Measurements from ENCODE around the gene ZNF70.

ZNF70 gene

DNA sequence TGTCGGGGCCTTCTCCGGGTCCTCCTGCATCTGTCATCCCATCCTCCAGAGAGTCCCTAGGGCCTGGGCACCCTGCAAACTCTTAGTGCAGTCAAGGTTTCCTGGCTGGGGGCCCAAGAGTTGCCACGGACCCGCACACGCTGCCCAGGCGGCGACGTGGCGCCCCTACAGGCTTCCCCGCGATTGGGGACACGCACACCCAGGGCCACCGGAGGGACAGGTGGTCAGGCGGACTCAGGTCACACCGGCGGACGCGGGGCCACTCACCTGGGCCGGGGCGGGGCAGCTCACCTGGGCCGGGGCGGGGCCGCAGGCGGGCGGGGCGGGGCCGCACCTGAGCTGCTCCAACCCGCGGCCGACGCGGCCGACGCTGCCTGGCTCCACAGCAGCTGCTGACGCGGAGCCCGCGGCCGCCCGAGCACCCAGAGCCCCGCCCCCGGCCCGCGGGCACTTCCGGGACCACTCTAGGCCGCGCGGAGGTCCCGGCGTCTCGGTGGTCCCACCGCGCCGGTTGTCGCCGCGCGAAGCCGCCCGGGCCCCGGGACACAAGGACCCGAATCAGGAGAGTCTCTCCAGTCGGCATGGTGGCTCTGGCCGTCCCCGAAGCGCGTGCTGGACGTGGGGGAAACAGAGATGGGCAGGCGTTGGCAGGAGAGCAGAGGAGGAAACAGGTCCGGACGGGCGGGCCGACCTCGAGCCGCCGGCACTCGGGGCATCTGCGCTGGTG, at the start of gene ZNF70:
ZNF70 (minus strand) TSS at position 399 of the 727 bp plus-strand sequence. CDS start 5,972 bp downstream, outside the sequence.
- DNase-seq, result peak; percentile 70

DNA sequence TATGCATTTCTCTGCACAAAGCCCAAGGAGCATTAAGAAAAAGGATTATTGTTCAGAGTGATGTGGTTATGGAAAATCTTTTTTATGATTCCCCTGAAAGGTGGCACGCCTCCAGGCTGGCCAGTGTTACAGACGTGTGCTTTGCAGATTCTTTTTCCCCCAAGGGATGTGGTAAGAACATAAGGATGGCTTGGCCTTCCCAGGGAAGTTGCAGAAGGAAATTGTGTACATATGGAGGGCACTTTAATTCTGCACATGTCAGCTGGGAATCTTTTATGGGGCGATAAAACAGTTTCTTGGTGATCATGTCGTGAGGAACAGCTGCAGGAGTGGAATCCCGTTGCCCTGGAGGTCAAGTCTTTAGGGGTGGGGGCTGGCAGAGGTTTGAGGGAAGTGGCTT, 45.5 kb upstream of the ZNF70 start:
- no peak for DNase-seq

DNA sequence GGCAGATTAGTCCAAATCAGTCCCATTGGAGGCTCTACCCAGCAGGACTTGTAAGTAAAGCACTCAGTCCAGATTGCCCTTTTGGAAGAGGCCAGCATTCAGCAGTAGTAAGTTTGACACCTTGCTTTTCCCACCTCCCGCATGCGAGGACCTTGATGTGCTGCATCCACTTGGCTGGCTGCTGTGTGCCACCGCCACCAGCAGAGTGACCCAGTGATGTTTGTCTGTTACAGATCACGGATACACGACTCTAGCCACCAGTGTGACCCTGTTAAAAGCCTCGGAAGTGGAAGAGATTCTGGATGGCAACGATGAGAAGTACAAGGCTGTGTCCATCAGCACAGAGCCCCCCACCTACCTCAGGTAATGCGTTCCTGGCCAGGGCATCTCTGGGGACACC, 42.4 kb upstream of the ZNF70 start:
- no peak for DNase-seq

DNA sequence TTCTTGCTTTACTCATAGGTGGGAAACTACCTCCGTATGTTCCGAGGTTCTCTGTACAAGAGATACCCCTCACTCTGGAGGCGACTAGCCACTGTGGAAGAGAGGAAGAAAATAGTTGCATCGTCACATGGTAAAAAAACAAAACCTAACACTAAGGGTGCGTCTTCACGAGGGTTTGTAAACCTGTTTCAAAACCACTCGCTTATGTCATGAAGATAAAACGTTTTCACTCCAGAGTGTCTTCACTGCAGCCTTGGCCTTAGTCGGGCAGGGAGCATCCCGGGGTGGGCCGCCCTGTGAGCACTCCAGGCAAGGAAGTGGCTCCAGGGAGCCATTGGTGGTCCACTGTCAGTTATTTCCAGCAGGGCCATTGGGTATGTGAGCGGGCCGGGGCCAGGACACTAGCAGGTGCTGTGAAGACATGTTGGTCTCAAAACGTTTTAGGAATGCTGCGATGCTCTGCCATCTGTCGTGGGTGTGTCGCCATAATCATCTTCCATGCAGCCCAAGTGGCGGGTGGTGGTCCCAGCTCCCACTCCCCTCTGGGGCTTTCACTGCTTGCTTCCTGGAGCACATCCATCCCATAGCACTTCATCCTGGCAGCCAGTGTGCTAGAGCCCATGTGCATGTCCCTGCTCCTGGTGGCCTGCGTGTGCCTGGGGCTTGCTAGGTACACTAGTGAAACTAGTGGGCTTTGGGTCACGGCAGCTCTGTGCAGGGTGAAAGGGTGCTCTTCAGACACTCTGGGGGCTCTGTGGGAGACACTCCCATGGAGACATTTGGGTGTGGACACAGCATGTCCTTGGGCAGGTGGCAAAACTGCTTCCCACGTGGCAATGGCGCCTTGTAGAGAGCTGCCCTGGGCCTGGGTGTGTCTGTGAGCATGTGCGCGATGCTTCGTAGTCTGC, 41.1 kb upstream of the ZNF70 start:
- no peak for DNase-seq

DNA sequence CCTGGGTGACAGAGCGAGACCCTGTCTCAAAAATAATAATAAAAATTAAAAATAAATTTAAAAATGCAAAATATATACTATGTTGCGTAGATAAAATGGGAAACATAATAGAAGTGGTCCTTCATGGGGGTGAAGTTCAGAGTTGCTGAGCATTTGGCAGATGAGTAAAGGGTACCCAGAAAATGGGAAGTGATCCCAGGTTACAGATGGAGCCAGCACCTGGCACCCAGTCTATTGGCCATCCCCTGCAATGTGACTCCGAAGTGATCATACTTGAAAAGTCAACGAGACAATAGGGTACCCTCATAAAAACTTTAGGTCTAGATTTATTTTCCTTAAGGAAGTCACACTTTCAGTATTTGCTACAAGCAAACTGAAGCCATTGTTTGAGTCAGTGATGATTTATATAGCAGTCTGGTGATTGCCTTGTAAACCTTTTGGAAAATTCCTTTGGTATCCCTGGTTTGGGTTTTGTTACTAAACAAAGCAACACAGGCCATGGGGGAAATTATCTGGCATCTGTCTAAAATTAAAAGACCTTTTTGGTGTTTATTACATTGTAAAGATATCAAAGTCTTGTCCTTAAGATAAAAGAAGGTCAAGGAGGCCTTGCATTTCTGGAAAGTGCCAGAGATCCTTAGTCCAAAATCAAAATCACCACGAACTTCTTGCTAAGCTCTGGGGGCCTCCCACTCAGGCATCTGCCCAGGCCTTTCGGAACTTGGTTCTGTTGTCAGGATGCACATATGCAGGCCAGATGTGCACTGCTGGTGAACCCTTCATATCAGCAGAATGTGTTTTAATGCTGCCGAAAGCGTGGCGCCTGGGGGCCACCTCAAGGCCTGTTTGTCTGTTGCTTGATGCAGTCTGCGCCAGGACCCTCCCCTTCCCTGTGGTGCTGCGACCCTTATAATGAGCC, 40.2 kb upstream of the ZNF70 start:
- no peak for DNase-seq

DNA sequence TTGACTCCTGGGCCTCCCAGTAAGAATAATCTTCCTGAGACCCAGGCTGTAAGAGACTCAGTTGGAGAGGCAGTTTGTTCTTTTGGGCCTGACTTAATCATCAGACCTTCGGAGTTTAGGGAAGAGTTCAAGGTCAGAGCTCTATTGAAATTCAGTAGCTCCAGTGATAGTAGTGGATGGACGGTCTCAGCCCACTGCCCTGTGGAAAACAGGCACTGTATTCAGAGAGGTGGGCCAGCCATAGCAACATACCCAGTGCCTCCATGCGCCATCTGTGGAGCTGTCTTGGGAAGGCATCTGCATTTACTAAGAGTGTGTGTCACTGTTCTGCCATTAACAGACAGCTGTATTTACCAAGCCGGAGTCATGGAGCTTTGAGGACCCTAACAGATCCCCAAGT, 38.7 kb upstream of the ZNF70 start:
- no peak for DNase-seq

DNA sequence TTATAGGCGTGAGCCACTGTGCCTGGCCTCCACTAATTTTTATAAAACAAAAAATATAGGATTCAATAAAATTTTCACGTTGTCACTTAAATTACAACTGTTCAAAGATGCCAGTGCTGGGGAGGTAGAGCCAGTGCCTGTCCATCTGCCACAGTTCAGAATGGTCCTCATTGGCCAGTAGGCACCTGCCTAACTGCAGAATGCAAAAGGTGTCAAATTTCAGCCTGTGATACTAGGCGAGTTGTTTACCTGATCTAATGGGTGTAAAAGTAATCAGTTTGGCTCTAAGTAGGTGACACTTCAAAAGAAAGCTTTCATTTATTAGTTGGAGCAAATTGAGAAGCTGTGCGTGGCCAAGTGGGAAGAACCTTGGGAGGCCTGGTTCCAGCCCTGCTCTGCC, 38.2 kb upstream of the ZNF70 start:
- no peak for DNase-seq

DNA sequence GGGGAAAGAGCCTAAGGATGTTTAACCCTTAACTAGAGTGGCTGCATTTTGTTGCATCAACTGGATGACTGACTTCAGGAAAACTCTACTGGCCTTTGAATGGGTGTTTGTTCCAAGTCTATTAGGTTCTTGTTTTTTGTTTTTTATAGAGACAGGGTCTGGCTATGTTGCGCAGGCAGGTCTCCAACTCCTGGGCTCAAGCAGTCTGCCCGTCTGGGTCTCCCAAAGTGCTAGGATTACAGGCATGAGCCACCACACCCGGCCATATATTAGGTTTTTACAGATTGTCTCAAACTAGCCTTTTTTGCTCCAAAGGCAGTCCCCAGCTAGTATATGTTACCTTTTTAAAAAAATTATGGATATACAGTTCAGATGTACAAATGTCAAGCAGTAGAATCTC, 37.0 kb upstream of the ZNF70 start:
- DNase-seq, result no peak

DNA sequence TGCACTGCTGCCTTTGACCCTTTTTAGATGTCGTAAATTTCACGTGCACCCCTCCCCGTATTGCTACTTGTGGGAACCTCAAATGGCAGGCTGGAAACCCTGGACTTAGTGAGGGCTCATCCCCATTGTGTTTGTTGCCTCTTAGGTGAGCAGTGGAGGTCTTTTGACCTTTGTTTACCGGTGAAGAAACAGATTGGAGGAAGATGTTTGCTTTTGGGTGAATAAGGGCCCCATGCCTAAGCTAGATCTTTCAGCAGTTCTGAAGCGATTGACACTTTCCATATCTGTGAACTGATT, 36.6 kb upstream of the ZNF70 start:
- no peak for DNase-seq

DNA sequence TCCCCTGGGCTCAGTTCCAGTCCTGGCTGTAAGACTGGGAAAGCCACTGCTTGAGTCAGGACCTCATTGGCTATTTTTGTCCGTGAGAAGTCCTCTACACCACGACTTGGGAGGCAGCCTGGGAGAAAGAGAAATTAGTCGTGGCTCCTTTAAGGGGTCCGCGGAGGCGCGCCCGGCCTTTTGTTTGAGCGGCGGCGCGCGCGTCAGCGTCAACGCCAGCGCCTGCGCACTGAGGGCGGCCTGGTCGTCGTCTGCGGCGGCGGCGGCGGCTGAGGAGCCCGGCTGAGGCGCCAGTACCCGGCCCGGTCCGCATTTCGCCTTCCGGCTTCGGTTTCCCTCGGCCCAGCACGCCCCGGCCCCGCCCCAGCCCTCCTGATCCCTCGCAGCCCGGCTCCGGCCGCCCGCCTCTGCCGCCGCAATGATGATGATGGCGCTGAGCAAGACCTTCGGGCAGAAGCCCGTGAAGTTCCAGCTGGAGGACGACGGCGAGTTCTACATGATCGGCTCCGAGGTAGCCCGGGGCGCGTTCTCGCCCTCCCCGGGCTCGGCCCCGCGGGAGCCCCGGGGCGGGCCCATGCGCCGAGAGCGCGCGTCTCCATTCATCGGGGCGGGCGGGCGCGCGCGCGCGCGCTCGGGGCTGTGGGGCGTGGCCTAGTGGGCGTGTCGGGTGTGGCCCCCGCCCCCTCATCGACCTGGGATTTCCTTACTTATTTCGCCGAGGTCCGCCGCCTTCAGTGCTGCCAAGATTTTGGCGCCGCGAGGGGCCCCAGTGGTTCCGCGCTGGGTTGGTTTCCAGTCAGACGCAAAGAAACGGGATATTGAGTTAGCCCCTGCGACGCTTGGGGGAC, 36.1 kb upstream of the ZNF70 start, which contains the start of gene SMARCB1:
SMARCB1 (plus strand) TSS at position 215 of the 848 bp plus-strand sequence; CDS start at position 419, 204 bp downstream.
- DNase-seq, result peak; percentile 81

DNA sequence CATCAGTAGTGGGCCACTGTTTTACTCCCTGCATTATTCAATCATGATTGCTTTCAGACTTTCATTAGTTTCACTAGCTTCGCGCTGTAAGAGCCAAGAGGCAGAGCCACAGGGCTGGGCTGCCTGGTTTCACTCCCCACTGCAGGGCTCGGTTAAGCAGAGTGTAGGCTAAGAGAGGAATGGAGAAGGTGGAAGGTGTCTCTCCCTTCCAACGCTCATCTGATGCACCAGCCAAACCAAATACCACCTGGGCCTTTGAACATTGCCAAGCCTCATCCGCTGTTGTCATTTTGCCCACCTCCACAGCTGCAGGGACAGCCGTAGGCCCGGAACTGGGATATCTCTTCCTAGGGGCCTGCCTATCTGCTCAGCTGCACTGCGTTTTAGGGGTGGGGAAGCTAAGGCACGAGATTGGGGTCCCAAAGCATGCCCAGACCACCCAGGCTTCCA, 35.4 kb upstream of the ZNF70 start:
- DNase-seq, result no peak

DNA sequence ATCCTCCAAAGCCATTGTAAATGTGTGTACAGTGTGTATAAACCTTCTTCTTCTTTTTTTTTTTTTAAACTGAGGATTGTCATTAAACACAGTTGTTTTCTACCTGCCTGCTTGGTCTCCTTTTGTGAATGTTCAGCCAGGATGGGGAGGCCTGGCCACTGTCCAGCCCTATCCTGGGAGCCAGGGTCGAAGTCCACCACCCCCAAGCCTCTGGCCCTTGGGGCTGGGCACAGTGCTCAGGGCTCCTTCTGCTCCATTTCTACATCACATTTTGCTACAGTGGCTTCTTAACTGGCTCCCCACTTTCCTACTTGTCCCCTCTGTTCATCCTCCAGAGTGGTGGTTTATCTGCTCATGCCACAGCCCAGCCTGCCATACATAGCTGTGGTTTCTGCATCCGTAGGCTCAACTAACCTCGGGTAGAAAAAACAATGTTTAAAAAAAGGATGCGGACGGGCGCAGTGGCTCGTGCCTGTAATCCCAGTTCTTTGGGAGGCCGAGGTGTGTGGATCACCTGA, 33.4 kb upstream of the ZNF70 start:
- no peak for DNase-seq

DNA sequence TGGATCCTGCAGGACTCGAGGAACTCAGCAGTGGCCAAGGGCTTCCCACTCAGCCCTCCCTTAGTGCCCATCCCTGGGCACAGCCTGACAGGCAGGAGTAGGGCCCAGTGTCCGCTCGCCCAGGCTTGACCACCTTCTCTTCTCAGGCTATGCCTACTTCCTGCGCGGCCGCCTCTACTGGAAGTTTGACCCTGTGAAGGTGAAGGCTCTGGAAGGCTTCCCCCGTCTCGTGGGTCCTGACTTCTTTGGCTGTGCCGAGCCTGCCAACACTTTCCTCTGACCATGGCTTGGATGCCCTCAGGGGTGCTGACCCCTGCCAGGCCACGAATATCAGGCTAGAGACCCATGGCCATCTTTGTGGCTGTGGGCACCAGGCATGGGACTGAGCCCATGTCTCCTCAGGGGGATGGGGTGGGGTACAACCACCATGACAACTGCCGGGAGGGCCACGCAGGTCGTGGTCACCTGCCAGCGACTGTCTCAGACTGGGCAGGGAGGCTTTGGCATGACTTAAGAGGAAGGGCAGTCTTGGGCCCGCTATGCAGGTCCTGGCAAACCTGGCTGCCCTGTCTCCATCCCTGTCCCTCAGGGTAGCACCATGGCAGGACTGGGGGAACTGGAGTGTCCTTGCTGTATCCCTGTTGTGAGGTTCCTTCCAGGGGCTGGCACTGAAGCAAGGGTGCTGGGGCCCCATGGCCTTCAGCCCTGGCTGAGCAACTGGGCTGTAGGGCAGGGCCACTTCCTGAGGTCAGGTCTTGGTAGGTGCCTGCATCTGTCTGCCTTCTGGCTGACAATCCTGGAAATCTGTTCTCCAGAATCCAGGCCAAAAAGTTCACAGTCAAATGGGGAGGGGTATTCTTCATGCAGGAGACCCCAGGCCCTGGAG, 32.6 kb upstream of the ZNF70 start:
- DNase-seq, result no peak

DNA sequence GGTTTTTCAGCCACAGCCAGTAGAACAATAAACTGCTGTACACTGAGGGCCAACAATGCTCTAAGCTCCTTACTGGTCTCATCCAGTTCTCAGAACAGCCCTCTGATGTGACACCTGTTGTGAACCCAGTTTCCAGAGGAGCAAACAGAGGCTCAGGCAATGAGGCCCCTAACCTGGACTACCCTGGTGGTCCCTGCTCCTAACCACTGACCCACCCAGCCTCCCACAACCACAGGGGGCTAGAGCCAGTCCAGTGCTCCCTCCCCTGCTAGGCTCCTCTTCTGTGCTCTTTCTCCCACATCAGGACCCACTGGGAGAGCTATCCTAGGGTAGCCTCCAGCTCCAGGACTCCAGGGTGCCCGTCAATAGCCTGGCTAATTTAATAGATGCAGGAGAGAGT, 31.8 kb upstream of the ZNF70 start:
- no peak for DNase-seq

DNA sequence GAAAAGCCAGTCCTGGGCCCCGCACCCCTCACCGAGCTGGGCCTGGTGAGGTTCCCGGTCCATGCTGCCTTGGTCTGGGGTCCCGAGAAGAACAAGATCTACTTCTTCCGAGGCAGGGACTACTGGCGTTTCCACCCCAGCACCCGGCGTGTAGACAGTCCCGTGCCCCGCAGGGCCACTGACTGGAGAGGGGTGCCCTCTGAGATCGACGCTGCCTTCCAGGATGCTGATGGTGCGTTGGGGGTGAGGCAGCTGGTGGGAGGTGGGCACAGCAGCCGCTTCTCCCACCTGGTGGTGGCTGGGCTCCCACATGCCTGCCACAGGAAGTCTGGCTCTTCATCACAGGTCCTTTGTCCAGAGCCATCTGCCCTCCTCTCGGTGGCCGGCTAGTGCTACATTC, 31.3 kb upstream of the ZNF70 start:
- no peak for DNase-seq

DNA sequence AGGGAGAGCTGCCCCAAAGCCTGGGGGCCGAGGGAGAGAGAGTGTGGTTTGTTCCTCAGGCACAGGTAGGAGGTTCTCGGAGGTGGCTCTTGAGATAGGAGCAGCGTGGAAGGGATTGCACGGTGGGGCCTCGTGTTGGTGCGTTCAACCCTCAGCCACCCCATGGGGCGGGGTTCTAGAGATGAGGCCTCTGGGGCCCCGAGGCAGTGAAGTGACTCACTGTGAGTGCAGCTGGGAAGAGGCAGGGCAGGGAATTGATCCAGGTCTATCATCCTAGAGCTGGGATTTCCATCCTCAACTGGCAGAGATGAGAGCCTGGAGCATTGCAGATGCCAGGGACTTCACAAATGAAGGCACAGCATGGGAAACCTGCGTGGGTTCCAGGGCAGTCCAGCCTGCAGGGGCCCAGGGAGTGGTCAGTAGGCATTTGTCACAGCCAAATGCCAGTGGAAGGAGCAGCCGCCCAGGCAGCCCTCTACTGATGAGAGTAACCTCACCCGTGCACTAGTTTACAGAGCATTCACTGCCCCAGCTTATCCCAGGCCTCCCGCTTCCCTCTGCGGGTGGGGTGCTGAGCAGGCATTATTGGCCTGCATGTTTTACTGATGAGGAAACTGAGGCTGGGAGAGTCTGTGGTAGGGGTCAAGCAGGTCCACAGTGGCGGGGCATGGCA, 30.7 kb upstream of the ZNF70 start:
- no peak for DNase-seq

DNA sequence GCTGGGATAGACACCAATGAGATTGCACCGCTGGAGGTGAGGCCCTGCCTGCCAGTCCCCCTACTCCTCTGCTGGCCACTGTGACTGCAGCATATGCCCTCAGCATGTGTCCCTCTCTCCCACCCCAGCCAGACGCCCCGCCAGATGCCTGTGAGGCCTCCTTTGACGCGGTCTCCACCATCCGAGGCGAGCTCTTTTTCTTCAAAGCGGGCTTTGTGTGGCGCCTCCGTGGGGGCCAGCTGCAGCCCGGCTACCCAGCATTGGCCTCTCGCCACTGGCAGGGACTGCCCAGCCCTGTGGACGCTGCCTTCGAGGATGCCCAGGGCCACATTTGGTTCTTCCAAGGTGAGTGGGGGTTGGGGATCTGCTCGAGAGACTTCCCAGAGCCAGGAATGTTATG, 30.2 kb upstream of the ZNF70 start:
- DNase-seq, result no peak

DNA sequence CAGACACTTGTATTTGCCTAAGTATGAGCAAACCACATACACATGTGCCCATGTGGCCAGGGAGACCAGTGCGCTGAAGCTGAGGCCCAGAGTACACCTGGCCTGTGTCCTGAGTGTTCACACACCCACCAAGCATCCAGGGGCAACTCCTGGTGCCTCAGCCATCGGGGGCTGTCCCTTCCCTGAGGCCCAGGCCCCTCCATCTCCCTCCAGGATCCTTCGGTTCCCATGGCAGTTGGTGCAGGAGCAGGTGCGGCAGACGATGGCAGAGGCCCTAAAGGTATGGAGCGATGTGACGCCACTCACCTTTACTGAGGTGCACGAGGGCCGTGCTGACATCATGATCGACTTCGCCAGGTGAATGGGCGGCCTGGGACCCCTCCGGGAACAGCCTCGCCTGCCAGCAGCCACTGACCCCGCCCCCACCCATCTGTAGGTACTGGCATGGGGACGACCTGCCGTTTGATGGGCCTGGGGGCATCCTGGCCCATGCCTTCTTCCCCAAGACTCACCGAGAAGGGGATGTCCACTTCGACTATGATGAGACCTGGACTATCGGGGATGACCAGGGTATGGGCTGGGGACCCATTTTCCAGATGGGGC, 29.3 kb upstream of the ZNF70 start:
- no peak for DNase-seq

DNA sequence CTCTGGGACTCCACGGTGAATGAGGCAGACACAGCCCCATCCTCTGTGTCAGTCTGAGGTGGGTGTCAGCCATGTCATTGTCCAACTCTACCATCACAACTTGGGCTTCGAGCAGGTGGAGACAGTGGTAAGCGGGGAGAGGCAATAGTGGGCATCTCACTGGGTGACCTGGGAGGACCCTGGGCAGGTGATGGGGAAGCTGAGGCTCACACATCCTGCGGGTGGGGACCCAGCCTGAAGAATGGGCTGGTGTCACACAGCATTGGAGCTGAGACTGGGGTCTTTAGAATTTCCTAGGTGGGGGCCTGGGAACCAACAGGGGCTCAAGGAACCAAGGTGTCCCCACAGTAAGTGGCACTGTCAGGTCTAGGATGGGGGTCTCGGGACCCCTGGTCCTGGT, 28.8 kb upstream of the ZNF70 start:
- no peak for DNase-seq

DNA sequence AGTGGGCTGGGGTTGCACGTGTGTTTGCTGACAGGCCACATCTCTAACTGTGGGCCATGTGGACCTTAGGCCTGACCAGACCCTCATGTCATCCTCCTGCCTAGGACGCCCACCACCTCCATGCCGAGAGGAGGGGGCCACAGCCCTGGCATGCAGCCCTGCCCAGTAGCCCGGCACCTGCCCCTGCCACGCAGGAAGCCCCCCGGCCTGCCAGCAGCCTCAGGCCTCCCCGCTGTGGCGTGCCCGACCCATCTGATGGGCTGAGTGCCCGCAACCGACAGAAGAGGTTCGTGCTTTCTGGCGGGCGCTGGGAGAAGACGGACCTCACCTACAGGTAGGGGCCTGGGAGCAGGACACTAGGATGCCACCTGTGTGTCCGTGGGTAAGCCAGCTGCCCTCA, 28.2 kb upstream of the ZNF70 start:
- DNase-seq, result no peak
